CD8-positive, alpha-beta memory T cell (primary cell): ENCODE measurements around the gene P3H4. TPM values are rescaled to one million over a fixed set of nuclear protein-coding genes. Genes with fewer than 3 reads are reported as not detected.
A peak's percentile ranks its signal among the peaks of the same experiment; 100 is the strongest.

ENCODE experiments used
- CTCF ChIA-PET: fragments of 350-600 bp; sonication (Branson Sonifier 250); formaldehyde crosslinking; loops from one replicate; lab custom pipeline; 2021; ENCODE audit warnings: antibody characterized with exemption; lab: Charles Lee
- POLR2A ChIA-PET: fragments of 350-600 bp; sonication (Branson Sonifier 250); formaldehyde crosslinking; loops from one replicate; lab custom pipeline; 2021; ENCODE audit warnings: antibody characterized with exemption; lab: Charles Lee
- DNase-seq, 5 donors: peaks; one replicate each; pipeline versions ENCODE4 v3.0.0 to v3.0.0-alpha.2; 2020 to 2022; ENCODE audit warnings: mixed read lengths in 1 of 5
- H3K27ac ChIP-seq: one replicate; pipeline ENCODE4 v1.7.0; 2013; ENCODE audit warnings: low read depth, mild to moderate bottlenecking, low read length, moderate library complexity
- H3K27me3 ChIP-seq: 2 replicates; pipeline ENCODE4 v1.7.0; 2013; ENCODE audit warnings: low read length, mild to moderate bottlenecking; ENCODE audit not compliant: insufficient read depth, poor library complexity, severe bottlenecking
- H3K36me3 ChIP-seq: 2 replicates; pipeline ENCODE4 v1.7.0; 2013; ENCODE audit warnings: mild to moderate bottlenecking, low read length, moderate library complexity; ENCODE audit not compliant: insufficient read depth
- H3K4me1 ChIP-seq: 2 replicates; pipeline ENCODE4 v1.7.0; 2013; ENCODE audit warnings: mild to moderate bottlenecking, low read length, moderate library complexity; ENCODE audit not compliant: insufficient read depth
- H3K4me3 ChIP-seq: 2 replicates; pipeline ENCODE4 v1.7.0; 2013; ENCODE audit warnings: mild to moderate bottlenecking, low read length
- H3K9me3 ChIP-seq: 2 replicates; pipeline ENCODE4 v1.7.0; 2013; ENCODE audit warnings: mild to moderate bottlenecking, low read length
- H3K27ac Mint-ChIP-seq, 8 donors: one replicate each; pipeline ENCODE4 v1.8.0; 2020 to 2021; ENCODE audit warnings: mixed read lengths in 8 of 8, mild to moderate bottlenecking in 6 of 8, inconsistent platforms in 3 of 8, moderate library complexity in 3 of 8
- H3K27me3 Mint-ChIP-seq, 2 donors: one replicate each; pipeline ENCODE4 v1.8.0; 2020 to 2021; ENCODE audit warnings: mixed read lengths in 2 of 2, mild to moderate bottlenecking in 1 of 2, moderate library complexity in 1 of 2
- H3K36me3 Mint-ChIP-seq, 3 donors: one replicate each; pipeline ENCODE4 v1.8.0; 2020 to 2021; ENCODE audit warnings: mixed read lengths in 3 of 3, inconsistent platforms in 1 of 3, mild to moderate bottlenecking in 1 of 3
- H3K4me1 Mint-ChIP-seq, 3 donors: one replicate each; pipeline ENCODE4 v1.8.0; 2020 to 2021; ENCODE audit warnings: mixed read lengths in 3 of 3, inconsistent platforms in 1 of 3, mild to moderate bottlenecking in 1 of 3
- H3K4me3 Mint-ChIP-seq, 7 donors: one replicate each; pipeline ENCODE4 v1.8.0; 2020 to 2021; ENCODE audit warnings: mixed read lengths in 7 of 7, mild to moderate bottlenecking in 6 of 7, moderate library complexity in 4 of 7, inconsistent platforms in 2 of 7
- H3K9me3 Mint-ChIP-seq, 5 donors: one replicate each; pipeline ENCODE4 v1.8.0; 2020 to 2022; ENCODE audit warnings: mixed read lengths in 5 of 5, mild to moderate bottlenecking in 3 of 5, moderate library complexity in 2 of 5, inconsistent platforms in 1 of 5
- polyA plus RNA-seq: library from polyadenylated mRNA; unstranded; fragments of 300-500 nt; fragmentation: Illumina TruSeq; gene quantifications from one replicate; pipeline ENCODE4 v1.2.3, GENCODE V29; 2021
- total RNA-seq, 2 experiments: library from RNA; stranded (reverse); gene quantifications; one replicate each; pipeline ENCODE4 v1.2.3, GENCODE V29; 2021

P3H4 gene
- total and polyA plus RNA-seq, 3 experiments from 2014 or later: 2.6 to 5.4 (median 3.7) TPM

- DNase-seq: no peak
- no peaks in the 10 kb centered on the region for H3K9me3 Mint-ChIP-seq
- ChIA-PET CTCF (interaction anchor here (1.5 kb wide), 1 partner anchor 260 kb away, joined by 4 read pairs; no protein-coding TSS in a partner anchor), POLR2A (no interaction called here)
- no peak overlapping the region for H3K27ac ChIP-seq
- H3K4me1 ChIP-seq: peaks cover 10% of the 10 kb centered on the region
- H3K27me3 ChIP-seq: no peaks in the 10 kb centered on the region
- H3K36me3 Mint-ChIP-seq: peaks cover 0 to 3% (median 0%) of the 10 kb centered on the region in 3 donors
- H3K4me3 ChIP-seq: no peak overlapping the region
- H3K4me1 Mint-ChIP-seq: peaks cover 10 to 12% (median 10%) of the 10 kb centered on the region in 3 donors
- no peak overlapping the region for H3K27ac Mint-ChIP-seq
- H3K27me3 Mint-ChIP-seq: peaks cover 4 to 11% of the 10 kb centered on the region in 2 donors
- H3K36me3 ChIP-seq: no peaks in the 10 kb centered on the region
- H3K4me3 Mint-ChIP-seq: no peak overlapping the region
- H3K9me3 ChIP-seq: no peaks in the 10 kb centered on the region
These were observed 5.0 kb upstream of the P3H4 start for GRCh38 chr17:41816637-41817320.

- peaks cover 0 to 8% of the 10 kb centered on the region in 2 donors for H3K27me3 Mint-ChIP-seq
- no peak for DNase-seq
- peak overlapping the region in 3 of 8 donors; percentile 22 to 57 (median 32) for H3K27ac Mint-ChIP-seq
- no peaks in the 10 kb centered on the region for H3K36me3 ChIP-seq
- H3K4me3 Mint-ChIP-seq: peak overlapping the region in 1 of 7 donors; percentile 80
- H3K27me3 ChIP-seq: no peaks in the 10 kb centered on the region
- no peak overlapping the region for H3K4me3 ChIP-seq
- H3K9me3 Mint-ChIP-seq: no peaks in the 10 kb centered on the region
- POLR2A ChIA-PET: no interaction called here
- no peaks in the 10 kb centered on the region for H3K9me3 ChIP-seq
- peaks cover 23 to 32% (median 24%) of the 10 kb centered on the region in 3 donors for H3K4me1 Mint-ChIP-seq
- no peak overlapping the region for H3K27ac ChIP-seq
- CTCF ChIA-PET: interaction anchor here (1.0 kb wide), 1 partner anchor 14 kb away, joined by 4 read pairs; no protein-coding TSS in a partner anchor
- H3K36me3 Mint-ChIP-seq: peaks cover 0 to 3% (median 2%) of the 10 kb centered on the region in 3 donors
- peaks cover 28% of the 10 kb centered on the region for H3K4me1 ChIP-seq
These were observed 2.4 kb upstream of the P3H4 start for GRCh38 chr17:41814195-41814594.

GRCh38 chr17:41813699-41814124 is 2.0 kb upstream of the P3H4 start:
- H3K27me3 Mint-ChIP-seq: peaks cover 0 to 8% of the 10 kb centered on the region in 2 donors
- CTCF ChIA-PET: interaction anchor here (1.0 kb wide), 1 partner anchor 13 kb away, joined by 4 read pairs; no protein-coding TSS in a partner anchor
- H3K4me3 Mint-ChIP-seq: peak overlapping the region in 6 of 7 donors; percentile 60 to 95 (median 76)

GRCh38 chr17:41813152-41813680 is 1.5 kb upstream of the P3H4 start:
- Histone ChIP-seq H3K4me1 (peaks cover 28% of the 10 kb centered on the region), H3K27ac (no peak overlapping the region), H3K9me3 (no peaks in the 10 kb centered on the region), H3K4me3 (no peak overlapping the region), H3K27me3 (no peaks in the 10 kb centered on the region), H3K36me3 (no peaks in the 10 kb centered on the region)
- ChIA-PET CTCF (no interaction called here), POLR2A (no interaction called here)
- Mint-ChIP-seq H3K4me3 (peak overlapping the region; percentile 60 to 95 (median 80)), H3K27me3 (peaks cover 0 to 8% of the 10 kb centered on the region in 2 donors), H3K36me3 (peaks cover 0 to 3% (median 2%) of the 10 kb centered on the region in 3 donors), H3K4me1 (peaks cover 25 to 34% (median 25%) of the 10 kb centered on the region in 3 donors), H3K9me3 (no peaks in the 10 kb centered on the region), H3K27ac (peak overlapping the region in 5 of 8 donors; percentile 13 to 85 (median 57))
- no peak for DNase-seq

More at GRCh38 chr17:41813699-41814124, 2.0 kb upstream of the P3H4 start:
- H3K4me1 Mint-ChIP-seq: peaks cover 24 to 33% (median 25%) of the 10 kb centered on the region in 3 donors
- no peak for DNase-seq
- H3K4me1 ChIP-seq: peaks cover 28% of the 10 kb centered on the region
- no peak overlapping the region for H3K4me3 ChIP-seq
- peak overlapping the region in 1 of 8 donors; percentile 57 for H3K27ac Mint-ChIP-seq
- no peaks in the 10 kb centered on the region for H3K27me3 ChIP-seq
- no peak overlapping the region for H3K27ac ChIP-seq
- H3K9me3 ChIP-seq: no peaks in the 10 kb centered on the region
- H3K9me3 Mint-ChIP-seq: no peaks in the 10 kb centered on the region
- peaks cover 0 to 3% (median 2%) of the 10 kb centered on the region in 3 donors for H3K36me3 Mint-ChIP-seq
- no peaks in the 10 kb centered on the region for H3K36me3 ChIP-seq
- POLR2A ChIA-PET: no interaction called here

GRCh38 chr17:41812381-41813151 is 817 bp upstream of the P3H4 start, which contains the start of gene FKBP10:
Gene FKBP10 (plus strand): TSS chr17:41813004. CDS start chr17:41813035, 31 bp downstream.
- peak; percentile 15 to 66 (median 44) for DNase-seq
- H3K4me3 ChIP-seq: peak within 1 kb of the TSS; percentile 65
- peaks cover 28% of the 10 kb centered on the region for H3K4me1 ChIP-seq
- peak within 1 kb of the TSS; percentile 24 for H3K27ac ChIP-seq
- Mint-ChIP-seq H3K9me3 (no peaks in the 10 kb centered on the region), H3K27ac (peak within 1 kb of the TSS; percentile 31 to 88 (median 84)), H3K36me3 (peaks cover 0 to 4% (median 2%) of the 10 kb centered on the region in 3 donors), H3K4me3 (peak within 1 kb of the TSS; percentile 93 to 96 (median 94)), H3K27me3 (peaks cover 0 to 8% of the 10 kb centered on the region in 2 donors), H3K4me1 (peaks cover 25 to 34% (median 25%) of the 10 kb centered on the region in 3 donors)
- no peaks in the 10 kb centered on the region for H3K36me3 ChIP-seq
- no peaks in the 10 kb centered on the region for H3K27me3 ChIP-seq
- POLR2A ChIA-PET: no interaction called here
- CTCF ChIA-PET: interaction anchor here (1.0 to 2.8 kb wide), 8 partner anchors 11 to 205 kb away, joined by 3 to 15 read pairs (median 6); partner anchors contain the start of genes DNAJC7 and KLHL11
- no peaks in the 10 kb centered on the region for H3K9me3 ChIP-seq

GRCh38 chr17:41810659-41811548 is 845 bp downstream of the P3H4 start:
- H3K4me1 ChIP-seq: peaks cover 28% of the 10 kb centered on the region
- Mint-ChIP-seq H3K27me3 (peaks cover 0 to 9% of the 10 kb centered on the region in 2 donors), H3K9me3 (no peaks in the 10 kb centered on the region), H3K27ac (peak overlapping the region in 3 of 8 donors; percentile 72 to 88 (median 85)), H3K4me3 (peak overlapping the region; percentile 41 to 94 (median 85)), H3K36me3 (peaks cover 0 to 6% (median 2%) of the 10 kb centered on the region in 3 donors), H3K4me1 (peaks cover 25 to 34% (median 25%) of the 10 kb centered on the region in 3 donors)
- H3K4me3 ChIP-seq: peak overlapping the region; percentile 65
- no peaks in the 10 kb centered on the region for H3K27me3 ChIP-seq
- H3K9me3 ChIP-seq: no peaks in the 10 kb centered on the region
- ChIA-PET CTCF (interaction anchor here (0.7 to 2.8 kb wide), 20 partner anchors 9 to 206 kb away, joined by 3 to 15 read pairs (median 3); partner anchors contain the start of genes DNAJC7, JUP and KLHL11), POLR2A (interaction anchor here (0.6 to 1.3 kb wide), 5 partner anchors 9 to 122 kb away, joined by 3 to 5 read pairs (median 4); partner anchors contain the start of genes EIF1 and KLHL11)
- H3K27ac ChIP-seq: no peak overlapping the region
- DNase-seq: peak in 1 of 5 donors; percentile 55
- H3K36me3 ChIP-seq: no peaks in the 10 kb centered on the region
